Endothelial cell of umbilical vein (primary cell): ENCODE data around the gene MSTO1. TPM values are rescaled to one million over a fixed set of nuclear protein-coding genes. Genes with fewer than 3 reads are reported as not detected.
"Not testable (repeated sequence)": the region's sequence is repeated elsewhere in the genome, so short reads cannot be mapped to it uniquely, and the experiment has no call there.

Source experiments
- BruUV-seq: library from RNA; stranded (reverse); fragments of 400-500 nt; replicated peaks from 2 replicates; lab custom pipeline; 2021; lab: Mats Ljungman, UMichigan
- CTCF ChIA-PET: fragments of 300-600, 350-600 bp; sonication (Branson Sonifier 250); formaldehyde crosslinking; loops from one replicate; lab custom pipeline; 2021; ENCODE audit warnings: antibody characterized with exemption, inconsistent platforms; lab: Charles Lee
- POLR2A ChIA-PET: fragments of 300-600, 350-600 bp; sonication (Branson Sonifier 250); formaldehyde crosslinking; loops from one replicate; lab custom pipeline; 2021; ENCODE audit warnings: antibody characterized with exemption, inconsistent platforms; lab: Charles Lee
- DNase-seq: peaks from one replicate; pipeline ENCODE4 v3.0.0-alpha.2; 2011; ENCODE audit warnings: low read depth, low spot score
- FAIRE-seq: peaks from 2 replicates; lab custom pipeline; 2011; peaks lifted over from hg19 to GRCh38; lab: Jason Lieb, UNC
- H2AFZ ChIP-seq: 2 replicates; pipeline ENCODE4 v1.6.0; 2012; ENCODE audit warnings: low read depth, low read length, control low read depth, inconsistent platforms
- H3K27ac ChIP-seq: 2 replicates; pipeline ENCODE4 v1.5.1; 2011; ENCODE audit warnings: low read depth, mild to moderate bottlenecking, control low read depth, low read length, moderate library complexity; ENCODE audit not compliant: insufficient read depth
- H3K27me3 ChIP-seq, 2 experiments: 2 replicates each; pipeline versions ENCODE4 v1.6.0 to v1.6.1; 2011; ENCODE audit warnings: low read length in 2 of 2, mixed read lengths in 1 of 2; ENCODE audit not compliant: control insufficient read depth in 2 of 2, insufficient read depth in 2 of 2
- H3K36me3 ChIP-seq, 2 experiments: 2 replicates in 1 of 2; 3 replicates in 1 of 2; pipeline ENCODE4 v1.5.1; 2011; ENCODE audit warnings: low read length in 2 of 2, mild to moderate bottlenecking in 1 of 2, moderate library complexity in 1 of 2; ENCODE audit not compliant: control insufficient read depth in 2 of 2, insufficient read depth in 2 of 2; ENCODE audit errors: extremely low read depth in 1 of 2
- H3K4me1 ChIP-seq: 3 replicates; pipeline ENCODE4 v1.5.1; 2011; ENCODE audit warnings: mild to moderate bottlenecking, low read length; ENCODE audit not compliant: control insufficient read depth, insufficient read depth; ENCODE audit errors: extremely low read depth
- H3K4me2 ChIP-seq: 2 replicates; pipeline ENCODE4 v1.6.1; 2011; ENCODE audit warnings: low read length, control low read depth, mixed read lengths; ENCODE audit not compliant: insufficient read depth
- H3K4me3 ChIP-seq, 3 experiments: fragments of 200-600 bp in 1 of 3; sonication (generic), shearing (Covaris generic) in 1 of 3; replicated peaks in 1 of 3; 2 replicates each; pipeline ENCODE4 v1.5.1; 2011 to 2016; ENCODE audit warnings: control low read depth in 3 of 3, low read length in 3 of 3, mild to moderate bottlenecking in 2 of 3, inconsistent platforms in 1 of 3, low read depth in 1 of 3, moderate library complexity in 1 of 3; ENCODE audit not compliant: insufficient read depth in 1 of 3
- H3K79me2 ChIP-seq: 2 replicates; pipeline ENCODE4 v1.6.0; 2012; ENCODE audit warnings: low read length, inconsistent platforms; ENCODE audit not compliant: control insufficient read depth, insufficient read depth
- H3K9ac ChIP-seq: replicated peaks from 2 replicates; pipeline ENCODE3; 2011; ENCODE audit warnings: low read length, control low read depth; ENCODE audit not compliant: insufficient read depth; ENCODE audit errors: extremely low read depth
- H3K9me1 ChIP-seq: replicated peaks from 3 replicates; pipeline ENCODE4 v1.6.0; 2011; ENCODE audit warnings: mild to moderate bottlenecking, low read length; ENCODE audit not compliant: control insufficient read depth, insufficient read depth; ENCODE audit errors: extremely low read depth
- H3K9me3 ChIP-seq: replicated peaks from 2 replicates; pipeline ENCODE4 v1.5.1; 2012; ENCODE audit warnings: low read length, inconsistent platforms; ENCODE audit not compliant: control insufficient read depth, insufficient read depth
- H4K20me1 ChIP-seq: replicated peaks from 2 replicates; pipeline ENCODE3; 2011; ENCODE audit warnings: mild to moderate bottlenecking, low read length; ENCODE audit not compliant: control insufficient read depth, insufficient read depth; ENCODE audit errors: extremely low read depth
- dilution Hi-C: fragments of 300-500 bp; cut with MboI; formaldehyde crosslinking; loops from one replicate; pipeline ENCODE4 v1.15.0; 2019; ENCODE audit warnings: low sequenced_read_pairs; ENCODE audit not compliant: extremely low pct_ligation_motif_present
- intact Hi-C: fragments of 100-400 bp; cut with micrococcal nuclease; formaldehyde crosslinking; loops from one replicate; pipeline ENCODE4 v1.10.0; 2022
- polyA plus RNA-seq, 4 experiments: library from polyadenylated mRNA; depleted of rRNA in 3 of 4; stranded (reverse) in 3 of 4; unstranded in 1 of 4; fragments of >200 nt; gene quantifications; 2 replicates each; pipeline versions ENCODE4 v1.2.1 to v1.2.3, GENCODE V29; 2011 to 2012; ENCODE audit warnings: missing spikeins in 1 of 4
- total RNA-seq: library from RNA; stranded (reverse); gene quantifications from 2 replicates; pipeline ENCODE4 v1.2.3, GENCODE V29; 2021

The MSTO1 gene
- total and polyA plus RNA-seq, 2 donors (not counting 3 experiments of a cell fraction or from before 2014, with no cell fraction given) = 36.8 to 51.9 TPM

DNA sequence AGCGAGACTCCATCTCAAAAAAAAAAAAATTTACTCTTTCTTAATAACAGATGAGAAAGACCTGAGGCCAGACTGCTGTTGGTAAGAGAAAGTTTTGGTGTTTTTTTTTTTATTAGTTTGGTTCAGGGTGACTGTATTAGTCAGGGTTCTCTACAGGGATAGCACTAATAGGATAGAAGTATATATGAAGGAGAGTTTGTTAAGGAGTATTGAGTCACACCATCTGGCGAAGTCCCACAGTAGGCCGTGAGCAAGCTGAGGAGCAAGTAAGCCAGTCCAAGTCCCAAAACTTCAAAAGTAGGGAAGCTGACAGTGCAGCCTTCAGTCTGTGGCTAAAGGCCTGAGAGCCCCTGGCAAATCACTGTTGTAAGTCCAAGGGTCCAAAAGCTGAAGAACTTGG, 20.7 kb upstream of the MSTO1 start:
- DNase-seq, BruUV-seq, H3K27ac ChIP-seq, H3K4me2 ChIP-seq, H3K36me3 ChIP-seq, FAIRE-seq, H3K9me1 ChIP-seq, H3K27me3 ChIP-seq, POLR2A ChIA-PET, H3K9me3 ChIP-seq, H4K20me1 ChIP-seq, H3K79me2 ChIP-seq, H2AFZ ChIP-seq, H3K4me3 ChIP-seq, intact Hi-C loops, H3K4me1 ChIP-seq, dilution Hi-C loops, H3K9ac ChIP-seq: not testable (repeated sequence)
- CTCF ChIA-PET = interaction anchor here (1.5 kb wide), 1 partner anchor 338 kb away, joined by 13 read pairs; no protein-coding TSS in a partner anchor

DNA sequence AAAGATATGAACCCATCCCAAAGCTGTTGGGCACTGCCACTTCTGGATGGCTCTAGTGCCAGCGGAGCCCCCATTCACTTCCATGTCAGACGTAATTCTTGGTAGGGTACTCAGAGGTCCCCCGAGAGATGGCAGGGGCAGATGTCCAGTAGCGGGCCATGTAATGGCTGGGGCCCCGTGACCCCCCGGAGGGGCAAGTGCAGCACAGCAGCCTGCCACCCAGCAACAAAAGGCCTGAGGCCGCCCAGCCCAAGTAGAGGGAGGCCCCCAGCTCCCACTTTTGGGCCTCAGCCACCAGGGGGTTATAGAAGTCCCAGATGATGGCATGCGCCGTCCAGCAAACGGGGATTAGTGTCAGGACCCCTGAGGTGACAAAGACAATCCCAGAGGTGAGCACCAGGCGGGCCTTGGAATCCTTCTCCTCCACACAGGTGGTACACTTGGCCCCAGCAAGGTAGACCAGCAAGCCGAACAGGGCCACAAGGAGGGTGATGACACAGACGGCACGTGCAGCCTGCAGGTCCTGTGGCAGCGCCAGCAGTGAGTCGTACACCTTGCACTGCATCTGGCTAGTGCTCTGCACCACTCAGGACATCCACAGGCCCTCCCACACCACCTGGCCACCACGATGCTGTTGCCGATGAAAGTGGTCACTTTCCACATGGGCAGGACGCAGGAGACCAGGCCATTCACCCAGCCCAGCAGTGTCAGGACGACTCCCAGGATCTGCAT, 19.3 kb upstream of the MSTO1 start:
- H3K9me1 ChIP-seq, H3K9ac ChIP-seq, DNase-seq, dilution Hi-C loops, BruUV-seq, H2AFZ ChIP-seq, H4K20me1 ChIP-seq, H3K9me3 ChIP-seq, FAIRE-seq, H3K4me2 ChIP-seq, POLR2A ChIA-PET, H3K79me2 ChIP-seq, H3K27ac ChIP-seq, H3K27me3 ChIP-seq, H3K36me3 ChIP-seq, H3K4me1 ChIP-seq, H3K4me3 ChIP-seq: not testable (repeated sequence)
- CTCF ChIA-PET = interaction anchor here (1.5 to 1.6 kb wide), 2 partner anchors 339 to 340 kb away, joined by 11 to 13 read pairs; no protein-coding TSS in a partner anchor
- intact Hi-C loops = loop anchor here (5.0 kb wide), 2 partner anchors 57 to 383 kb away; partner anchors contain the start of genes MTX1 and THBS3
